Keratinocyte (primary cell): ENCODE measurements around the gene ZNF710. TPM values are rescaled to one million over a fixed set of nuclear protein-coding genes. Genes with fewer than 3 reads are reported as not detected.
A peak's percentile ranks its signal among the peaks of the same experiment; 100 is the strongest.

Experiments
- DNase-seq: peaks from one replicate; pipeline ENCODE4 v3.0.0-alpha.2; 2011; ENCODE audit warnings: low read depth, missing footprints, low spot score
- FAIRE-seq: peaks from 2 replicates; lab custom pipeline; 2011; peaks lifted over from hg19 to GRCh38; lab: Jason Lieb, UNC
- H2AFZ ChIP-seq: 2 replicates; pipeline ENCODE4 v1.6.0; 2012; ENCODE audit warnings: low read length, control low read depth, inconsistent platforms; ENCODE audit not compliant: control insufficient read depth
- H3K27ac ChIP-seq: 2 replicates; pipeline ENCODE4 v1.5.1; 2011; ENCODE audit warnings: low read length; ENCODE audit not compliant: control insufficient read depth, insufficient read depth
- H3K27me3 ChIP-seq: 3 replicates; pipeline ENCODE4 v1.6.0; 2011; ENCODE audit warnings: low read length; ENCODE audit not compliant: control insufficient read depth, insufficient read depth; ENCODE audit errors: extremely low read depth
- H3K36me3 ChIP-seq, 2 experiments: 2 replicates in 1 of 2; 3 replicates in 1 of 2; pipeline ENCODE4 v1.5.1; 2011; ENCODE audit warnings: low read length in 2 of 2, mild to moderate bottlenecking in 1 of 2; ENCODE audit not compliant: control insufficient read depth in 2 of 2, insufficient read depth in 2 of 2; ENCODE audit errors: extremely low read depth in 1 of 2
- H3K4me1 ChIP-seq: 3 replicates; pipeline ENCODE4 v1.5.1; 2011; ENCODE audit warnings: low read length; ENCODE audit not compliant: control insufficient read depth, insufficient read depth; ENCODE audit errors: extremely low read depth
- H3K4me2 ChIP-seq: 3 replicates; pipeline ENCODE4 v1.6.0; 2011; ENCODE audit warnings: low read depth, low read length; ENCODE audit not compliant: control insufficient read depth, insufficient read depth; ENCODE audit errors: extremely low read depth
- H3K4me3 ChIP-seq, 3 experiments: fragments of 200-600 bp in 1 of 3; sonication (generic) in 1 of 3; 2 replicates in 2 of 3; 3 replicates in 1 of 3; pipeline ENCODE4 v1.5.1; 2011 to 2016; ENCODE audit warnings: low read length in 3 of 3, mild to moderate bottlenecking in 3 of 3, control low read depth in 2 of 3, inconsistent platforms in 1 of 3, low read depth in 1 of 3, mixed read lengths in 1 of 3, mixed run types in 1 of 3, moderate library complexity in 1 of 3; ENCODE audit not compliant: control insufficient read depth in 2 of 3, insufficient read depth in 2 of 3; ENCODE audit errors: extremely low read depth in 1 of 3
- H3K79me2 ChIP-seq: 2 replicates; pipeline ENCODE4 v1.6.0; 2012; ENCODE audit warnings: low read length; ENCODE audit not compliant: control insufficient read depth, insufficient read depth
- H3K9ac ChIP-seq: 3 replicates; pipeline ENCODE4 v1.6.0; 2011; ENCODE audit warnings: low read length; ENCODE audit not compliant: control insufficient read depth, insufficient read depth; ENCODE audit errors: extremely low read depth
- H3K9me1 ChIP-seq: 3 replicates; pipeline ENCODE4 v1.6.0; 2011; ENCODE audit warnings: low read length; ENCODE audit not compliant: control insufficient read depth, insufficient read depth; ENCODE audit errors: extremely low read depth
- H3K9me3 ChIP-seq: 2 replicates; pipeline ENCODE4 v1.5.1; 2012; ENCODE audit warnings: low read depth, low read length; ENCODE audit not compliant: control insufficient read depth
- H4K20me1 ChIP-seq: 3 replicates; pipeline ENCODE4 v1.6.0; 2011; ENCODE audit warnings: low read length; ENCODE audit not compliant: control insufficient read depth, insufficient read depth; ENCODE audit errors: extremely low read depth
- CTCF ChIP-seq, 3 experiments: IDR thresholded peaks in 1 of 3; conservative IDR thresholded peaks in 1 of 3; optimal IDR thresholded peaks in 1 of 3; 2 replicates in 2 of 3; 3 replicates in 1 of 3; pipeline versions ENCODE3 to v1.5.1; 2011; ENCODE audit warnings: low read length in 3 of 3, mild to moderate bottlenecking in 3 of 3, moderate library complexity in 2 of 3, control low read depth in 1 of 3, inconsistent platforms in 1 of 3; ENCODE audit not compliant: insufficient read depth in 2 of 3; ENCODE audit errors: extremely low read depth in 1 of 3
- EZH2 ChIP-seq: IDR thresholded peaks from one replicate; pipeline ENCODE4 v1.6.1; 2012; ENCODE audit warnings: inconsistent platforms, mild to moderate bottlenecking, low read length, moderate library complexity
- dilution Hi-C: fragments of 300-500 bp; cut with MboI; formaldehyde crosslinking; loops from one replicate; pipeline ENCODE4 v1.7.0; 2020; ENCODE audit warnings: low sequenced_read_pairs; ENCODE audit not compliant: extremely low pct_ligation_motif_present
- polyA plus RNA-seq, 5 experiments: library from polyadenylated mRNA; depleted of rRNA in 3 of 5; stranded (reverse) in 3 of 5; stranded (forward) in 1 of 5; unstranded in 1 of 5; fragments of >200 nt; gene quantifications; 1 replicate in 1 of 5; 2 replicates in 3 of 5; 3 replicates in 1 of 5; pipeline versions ENCODE4 v1.2.1 to v1.2.3, GENCODE V29; 2011 to 2012; ENCODE audit warnings: missing spikeins in 2 of 5, low read depth in 1 of 5, low replicate concordance in 1 of 5

The ZNF710 gene
- polyA plus RNA-seq, 1 donor (not counting 4 experiments of a cell fraction or from before 2014, with no cell fraction given): 4.5 TPM

GRCh38 chr15:90085565-90085964 lies 84.4 kb downstream of the ZNF710 start:
- TF ChIP-seq CTCF (optimal IDR thresholded peaks at IDR 0.05 in 1 of 3, IDR thresholded peaks at IDR 0.05 in 1 of 3, conservative IDR thresholded peaks at IDR 0.05 in 1 of 3; ENCODE audit: extremely low read depth in 1 of 3, insufficient read depth in 2 of 3, low read length in 3 of 3) (no peak), EZH2 (no peak)

GRCh38 chr15:90086868-90087268 lies 85.7 kb downstream of the ZNF710 start:
- Histone ChIP-seq H3K79me2 (no peaks in the 10 kb centered on the region), H4K20me1 (no peaks in the 10 kb centered on the region), H3K27me3 (no peaks in the 10 kb centered on the region), H3K4me2 (no peak overlapping the region), H3K9me3 (no peaks in the 10 kb centered on the region), H3K9ac (no peak overlapping the region), H2AFZ (no peak overlapping the region), H3K4me3 (no peak overlapping the region), H3K27ac (no peak overlapping the region), H3K9me1 (no peaks in the 10 kb centered on the region), H3K4me1 (no peaks in the 10 kb centered on the region), H3K36me3 (peaks cover 0 to 1% of the 10 kb centered on the region in 2 experiments)
- dilution Hi-C loops: no loop called here
- TF ChIP-seq CTCF (optimal IDR thresholded peaks at IDR 0.05 in 1 of 3, IDR thresholded peaks at IDR 0.05 in 1 of 3, conservative IDR thresholded peaks at IDR 0.05 in 1 of 3; ENCODE audit: extremely low read depth in 1 of 3, insufficient read depth in 2 of 3, low read length in 3 of 3) (peak; percentile 84 to 86 (median 86)), EZH2 (no peak)
- DNase-seq (no peak), FAIRE-seq (peak; percentile 77)

More at GRCh38 chr15:90085565-90085964, 84.4 kb downstream of the ZNF710 start:
- H3K4me3 ChIP-seq: no peak overlapping the region
- peaks cover 2 to 6% of the 10 kb centered on the region in 2 experiments for H3K36me3 ChIP-seq
- no peak overlapping the region for H3K9ac ChIP-seq
- H3K9me1 ChIP-seq: no peaks in the 10 kb centered on the region
- no peaks in the 10 kb centered on the region for H3K27me3 ChIP-seq
- H3K4me1 ChIP-seq: no peaks in the 10 kb centered on the region
- H4K20me1 ChIP-seq: no peaks in the 10 kb centered on the region
- no peaks in the 10 kb centered on the region for H3K79me2 ChIP-seq
- dilution Hi-C loops: no loop called here
- DNase-seq (no peak), FAIRE-seq (no peak)
- no peaks in the 10 kb centered on the region for H3K9me3 ChIP-seq
- no peak overlapping the region for H2AFZ ChIP-seq
- no peak overlapping the region for H3K4me2 ChIP-seq
- no peak overlapping the region for H3K27ac ChIP-seq
